ENCODE data around the gene IPO5.
"Not testable (repeated sequence)": the region's sequence is repeated elsewhere in the genome, so short reads cannot be mapped to it uniquely, and the experiment has no call there.

IPO5 gene

GRCh38 chr13:98032168-98032567 lies 78.7 kb downstream of the IPO5 start:
- TF ChIP-seq CTCF (IDR thresholded peaks at IDR 0.05; ENCODE audit: borderline replicate concordance, control extremely low read depth, extremely low read depth, insufficient read depth, missing control alignments): no peak
- DNase-seq (ENCODE audit: low spot score): no peak
- in situ Hi-C loops (cut with MboI; ENCODE audit: low sequenced_read_pairs, unreplicated experiment): no loop called here

GRCh38 chr13:98033277-98034247 lies 80.1 kb downstream of the IPO5 start:
- in situ Hi-C loops (cut with MboI; ENCODE audit: low sequenced_read_pairs, unreplicated experiment): no loop called here
- no peak for DNase-seq (ENCODE audit: low spot score)

GRCh38 chr13:98035373-98035772 lies 81.9 kb downstream of the IPO5 start:
- TF ChIP-seq CTCF (IDR thresholded peaks at IDR 0.05; ENCODE audit: borderline replicate concordance, control extremely low read depth, extremely low read depth, insufficient read depth, missing control alignments): no peak
- in situ Hi-C loops (cut with MboI; ENCODE audit: low sequenced_read_pairs, unreplicated experiment): no loop called here

More at GRCh38 chr13:98033277-98034247, 80.1 kb downstream of the IPO5 start:
- no peak for TF ChIP-seq CTCF (IDR thresholded peaks at IDR 0.05; ENCODE audit: borderline replicate concordance, control extremely low read depth, extremely low read depth, insufficient read depth, missing control alignments)

GRCh38 chr13:98036564-98037302 lies 83.3 kb downstream of the IPO5 start:
- DNase-seq (ENCODE audit: low spot score); in situ Hi-C loops (cut with MboI; ENCODE audit: low sequenced_read_pairs, unreplicated experiment): not testable (repeated sequence)

More at GRCh38 chr13:98035373-98035772, 81.9 kb downstream of the IPO5 start:
- no peak for DNase-seq (ENCODE audit: low spot score)

GRCh38 chr13:98039261-98039660 lies 85.8 kb downstream of the IPO5 start:
- no peak for DNase-seq (ENCODE audit: low spot score)
- in situ Hi-C loops (cut with MboI; ENCODE audit: low sequenced_read_pairs, unreplicated experiment): no loop called here
- TF ChIP-seq CTCF (IDR thresholded peaks at IDR 0.05; ENCODE audit: borderline replicate concordance, control extremely low read depth, extremely low read depth, insufficient read depth, missing control alignments): no peak

- DNase-seq (ENCODE audit: low spot score): no peak
- TF ChIP-seq CTCF (IDR thresholded peaks at IDR 0.05; ENCODE audit: borderline replicate concordance, control extremely low read depth, extremely low read depth, insufficient read depth, missing control alignments): no peak
- in situ Hi-C loops (cut with MboI; ENCODE audit: low sequenced_read_pairs, unreplicated experiment): no loop called here
Observed at GRCh38 chr13:98039964-98040363, 86.5 kb downstream of the IPO5 start.

Data from GM13976 (cell line).